ENCODE data around the gene SSBP1.
"Not testable (repeated sequence)": the region's sequence is repeated elsewhere in the genome, so short reads cannot be mapped to it uniquely, and the experiment has no call there.

The SSBP1 gene, protein sequence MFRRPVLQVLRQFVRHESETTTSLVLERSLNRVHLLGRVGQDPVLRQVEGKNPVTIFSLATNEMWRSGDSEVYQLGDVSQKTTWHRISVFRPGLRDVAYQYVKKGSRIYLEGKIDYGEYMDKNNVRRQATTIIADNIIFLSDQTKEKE

GRCh38 chr7:141737836-141738591 lies at the start of gene SSBP1:
SSBP1 (plus strand) TSS chr7:141738358; CDS start chr7:141739167, 809 bp downstream.
- DNase-seq: peak; percentile 92 to 95

DNA sequence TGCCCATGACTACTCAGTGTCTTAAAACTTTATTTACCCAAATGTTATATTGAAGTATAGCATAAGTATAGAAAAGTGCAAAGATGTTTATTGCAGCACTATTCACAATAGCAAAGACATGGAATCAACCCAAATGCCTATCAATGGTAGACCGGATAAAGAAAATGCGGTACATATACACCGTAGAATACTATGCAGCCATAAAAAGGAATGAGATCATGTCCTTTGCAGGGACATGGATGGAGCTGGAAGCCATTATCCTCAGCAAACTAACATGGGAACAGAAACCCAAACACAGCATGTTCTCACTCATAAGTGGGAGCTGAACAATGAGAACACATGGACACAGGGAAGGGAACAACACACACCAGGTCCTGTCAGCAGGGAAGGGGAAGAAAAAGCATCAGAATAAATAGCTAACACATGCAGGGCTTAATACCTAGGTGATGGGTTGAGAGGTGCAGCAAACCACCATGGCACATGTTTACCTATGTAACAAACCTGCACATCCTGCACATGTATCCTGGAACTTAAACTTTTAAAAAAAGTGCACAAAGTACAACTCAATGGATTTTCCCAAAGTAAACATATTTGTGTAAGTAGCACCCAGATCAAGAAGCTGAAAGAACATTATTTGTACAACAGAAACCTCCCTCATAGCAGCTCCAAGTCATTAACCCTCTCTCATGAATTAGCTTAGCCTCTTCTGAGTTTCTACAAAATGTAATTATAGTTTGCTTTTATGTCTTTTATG lies 48.9 kb upstream of the SSBP1 start:
- DNase-seq: not testable (repeated sequence)

- DNase-seq: no peak
Observed at GRCh38 chr7:141691540-141691939, 46.6 kb upstream of the SSBP1 start.

- DNase-seq: no peak
Observed at GRCh38 chr7:141691961-141692360, 46.2 kb upstream of the SSBP1 start.

GRCh38 chr7:141693082-141693481 lies 45.1 kb upstream of the SSBP1 start:
- no peak for DNase-seq

DNA sequence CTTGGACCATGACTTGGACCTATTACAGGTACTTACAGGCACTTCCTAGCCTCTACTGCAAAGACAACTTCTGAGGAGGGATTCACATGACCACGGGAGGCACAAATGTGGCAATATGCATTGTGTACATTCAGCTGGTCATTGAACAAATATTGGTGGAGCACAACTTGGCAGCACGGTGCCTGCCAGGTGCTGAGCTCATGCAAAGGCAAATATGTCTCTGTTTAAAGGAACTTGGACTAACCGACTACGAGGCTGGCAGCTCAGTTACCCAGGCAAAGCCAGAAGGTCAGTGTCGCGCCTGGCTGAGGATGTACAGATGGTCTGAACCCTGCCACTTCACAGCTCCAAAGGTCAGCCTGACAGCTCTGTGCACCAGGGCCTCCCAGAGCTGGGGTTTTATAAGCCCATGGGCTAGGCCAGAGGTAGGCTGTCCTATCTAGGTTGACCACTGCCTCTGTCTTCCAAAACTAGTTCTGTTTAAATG lies 42.3 kb upstream of the SSBP1 start:
- DNase-seq: no peak

DNA sequence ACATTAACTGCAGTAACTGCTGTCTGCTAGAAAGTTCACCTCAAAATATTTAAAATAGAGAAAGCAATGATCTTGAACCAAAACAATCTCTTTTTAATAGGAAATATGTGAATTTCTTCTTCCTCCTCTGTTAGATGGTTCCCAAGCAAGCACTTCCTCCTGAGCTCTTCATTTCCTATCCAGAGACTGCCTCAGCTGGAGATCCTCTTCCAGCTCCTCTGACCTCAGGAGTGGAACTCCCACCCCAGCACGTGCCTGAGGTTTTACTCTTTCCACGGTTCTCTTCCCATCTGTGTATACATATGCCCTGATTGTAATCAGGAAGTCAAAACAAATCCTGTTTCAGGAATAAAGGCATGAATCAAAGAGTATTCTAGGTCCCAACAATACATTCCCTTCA lies 41.8 kb upstream of the SSBP1 start:
- DNase-seq: no peak

GRCh38 chr7:141697211-141697871 lies 40.8 kb upstream of the SSBP1 start:
- no peak for DNase-seq

GRCh38 chr7:141698247-141699015 lies 39.7 kb upstream of the SSBP1 start:
- DNase-seq: no peak

DNA sequence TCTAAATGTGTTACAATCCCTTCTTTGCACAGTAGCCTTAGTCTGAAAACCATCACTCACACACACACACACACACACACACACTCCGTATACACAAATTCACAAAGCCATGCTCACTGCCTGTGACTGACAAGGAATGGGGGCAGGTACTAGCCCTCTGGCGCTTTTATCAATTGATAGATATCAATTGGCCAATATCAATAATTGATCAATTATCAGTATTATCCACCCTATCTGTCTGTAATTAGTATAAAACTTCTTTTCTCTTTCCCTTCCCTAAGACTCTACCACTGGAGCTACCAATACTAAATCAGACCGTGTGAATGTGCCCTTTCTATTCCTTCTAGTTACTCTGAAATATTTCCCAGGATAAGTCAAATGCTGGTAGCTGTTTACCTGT lies 38.3 kb upstream of the SSBP1 start:
- no peak for DNase-seq

- no peak for DNase-seq
Observed at GRCh38 chr7:141700296-141700847, 37.8 kb upstream of the SSBP1 start.

- no peak for DNase-seq
Observed at GRCh38 chr7:141700848-141701371, 37.2 kb upstream of the SSBP1 start.

- DNase-seq: no peak
Observed at GRCh38 chr7:141701489-141702046, 36.6 kb upstream of the SSBP1 start.

DNA sequence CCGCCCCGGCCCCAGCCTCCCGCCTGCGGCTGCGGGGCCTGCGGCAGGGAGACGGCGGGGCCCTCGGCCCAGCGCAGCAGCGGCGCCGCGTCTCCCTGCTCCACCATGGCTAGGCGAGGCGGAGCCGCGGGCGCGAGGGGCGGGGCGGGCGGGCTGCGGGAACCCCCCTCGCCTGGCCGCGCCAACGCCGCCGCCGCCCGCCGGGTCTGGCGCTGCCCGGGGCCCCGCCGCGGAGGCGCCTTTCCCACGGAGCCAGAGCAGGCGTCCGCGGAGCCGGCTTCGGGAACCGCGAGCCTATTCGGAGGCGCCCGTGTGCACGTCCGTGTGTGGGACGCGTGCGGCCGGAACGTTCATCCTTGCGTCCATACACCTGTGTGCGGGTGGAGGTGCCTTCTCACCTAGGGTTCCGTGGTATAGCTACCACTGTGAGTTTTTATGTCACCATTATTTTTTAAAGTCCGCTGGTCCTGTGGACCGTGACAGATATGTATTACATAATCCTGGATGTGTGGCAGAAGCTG lies 36.1 kb upstream of the SSBP1 start, which contains the start of gene DENND11:
Gene DENND11 (minus strand): TSS at position 120 of the 521 bp plus-strand sequence. CDS start 13 bp downstream, at position 107.
- peak in 1 of 2 experiments; percentile 41 for DNase-seq

- DNase-seq: no peak
Observed at GRCh38 chr7:141702892-141703291, 35.3 kb upstream of the SSBP1 start.

DNA sequence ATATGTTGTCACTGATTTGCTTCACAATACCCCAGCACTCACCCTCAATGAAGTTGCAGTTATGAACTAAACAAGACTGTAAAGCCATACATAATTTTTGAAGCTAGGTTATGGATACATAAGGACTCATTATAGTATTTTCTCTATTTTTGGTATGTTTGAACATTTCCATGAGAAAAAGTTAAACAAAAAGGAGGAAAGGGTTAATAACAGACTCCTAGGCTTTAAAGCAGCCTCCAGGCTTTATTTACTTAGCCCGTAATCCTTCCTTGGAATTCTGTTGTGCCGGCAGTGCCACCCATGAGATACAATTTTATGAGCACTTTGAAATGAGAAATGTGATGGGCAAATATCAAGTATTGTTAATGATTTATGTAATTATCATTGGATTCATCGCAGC lies 34.0 kb upstream of the SSBP1 start:
- no peak for DNase-seq

DNA sequence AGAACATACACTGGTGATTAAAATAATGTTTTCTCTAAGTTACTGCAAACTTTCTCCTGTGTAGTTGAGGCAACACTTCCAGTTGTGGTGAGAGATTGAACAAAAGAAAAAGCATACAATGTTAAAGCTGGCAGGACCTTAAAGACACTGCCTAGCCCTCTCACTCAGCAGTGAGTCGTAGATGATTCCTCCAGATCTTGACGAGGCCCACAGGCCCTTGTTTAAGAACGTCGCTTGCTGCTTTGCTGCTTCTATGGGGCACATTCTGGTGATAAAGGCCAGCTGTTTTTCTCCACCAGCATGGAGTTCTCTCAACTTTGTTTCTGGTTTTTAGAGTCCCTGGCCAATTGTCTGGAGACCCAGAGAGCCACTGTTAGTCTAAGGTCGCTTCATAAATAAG lies 33.4 kb upstream of the SSBP1 start:
- DNase-seq: no peak

GRCh38 chr7:141706239-141707064 lies 31.7 kb upstream of the SSBP1 start:
- no peak for DNase-seq

DNA sequence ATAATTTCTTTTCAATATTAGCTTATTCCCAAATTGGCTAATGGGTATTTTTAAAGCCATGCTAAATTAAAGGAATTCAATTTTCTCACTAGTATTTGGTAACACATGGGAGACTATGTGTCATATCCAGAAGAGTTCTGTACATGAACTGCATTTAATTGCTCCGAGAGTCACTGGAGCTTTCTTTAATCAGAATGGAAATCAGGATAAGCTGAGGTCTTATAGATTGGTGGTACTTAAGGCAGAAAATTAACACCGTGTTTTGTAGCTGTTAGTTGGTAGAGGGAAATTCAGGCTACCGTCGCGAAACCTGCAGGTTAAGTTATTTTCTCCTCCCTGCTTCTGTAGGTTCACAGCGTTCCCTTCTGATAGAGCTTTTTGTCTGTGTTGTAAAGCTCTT lies 29.8 kb upstream of the SSBP1 start, which contains the start of gene WEE2:
Gene WEE2 (plus strand): TSS at position 3 of the 400 bp plus-strand sequence. CDS start 406 bp downstream, outside the sequence.
- no peak for DNase-seq

DNA sequence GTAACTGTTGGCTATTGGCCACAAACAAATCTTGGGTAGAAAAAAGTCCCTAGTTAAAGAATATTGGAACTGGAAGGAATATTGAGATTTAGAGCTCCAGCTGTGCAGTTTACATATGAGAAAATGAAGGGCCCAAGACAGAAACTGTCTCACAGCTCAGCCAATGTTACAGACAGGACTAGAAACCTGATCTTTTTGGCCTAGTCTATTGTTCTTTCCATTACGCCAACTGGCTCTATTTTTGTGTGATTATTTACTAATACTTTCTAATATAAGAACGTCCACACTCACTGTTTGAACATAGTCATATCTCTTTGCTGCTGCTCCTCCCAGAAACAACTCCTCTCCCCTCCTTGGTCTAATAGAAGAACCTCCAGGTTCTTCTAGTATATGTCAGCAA lies 28.8 kb upstream of the SSBP1 start:
- no peak for DNase-seq
